AG09309 (cell line): ENCODE data around the gene TPX2.

Experiments used
- DNase-seq: peaks from one replicate; pipeline ENCODE4 v3.0.0-alpha.2; 2010; ENCODE audit warnings: low read depth
- H3K4me3 ChIP-seq: 2 replicates; pipeline ENCODE4 v1.5.1; 2011; ENCODE audit warnings: mild to moderate bottlenecking, low read depth, low read length, moderate library complexity; ENCODE audit not compliant: control insufficient read depth
- CTCF ChIP-seq: IDR thresholded peaks from 2 replicates; pipeline ENCODE4 v1.5.1; 2011; ENCODE audit warnings: mild to moderate bottlenecking, low read depth, low read length, inconsistent platforms; ENCODE audit not compliant: insufficient read depth, control insufficient read depth; ENCODE audit errors: missing control alignments

TPX2 gene

GRCh38 chr20:31707258-31707615, 31.9 kb upstream of the TPX2 start:
- DNase-seq = no peak
- no peak overlapping the region for H3K4me3 ChIP-seq
- TF ChIP-seq CTCF = no peak

DNA sequence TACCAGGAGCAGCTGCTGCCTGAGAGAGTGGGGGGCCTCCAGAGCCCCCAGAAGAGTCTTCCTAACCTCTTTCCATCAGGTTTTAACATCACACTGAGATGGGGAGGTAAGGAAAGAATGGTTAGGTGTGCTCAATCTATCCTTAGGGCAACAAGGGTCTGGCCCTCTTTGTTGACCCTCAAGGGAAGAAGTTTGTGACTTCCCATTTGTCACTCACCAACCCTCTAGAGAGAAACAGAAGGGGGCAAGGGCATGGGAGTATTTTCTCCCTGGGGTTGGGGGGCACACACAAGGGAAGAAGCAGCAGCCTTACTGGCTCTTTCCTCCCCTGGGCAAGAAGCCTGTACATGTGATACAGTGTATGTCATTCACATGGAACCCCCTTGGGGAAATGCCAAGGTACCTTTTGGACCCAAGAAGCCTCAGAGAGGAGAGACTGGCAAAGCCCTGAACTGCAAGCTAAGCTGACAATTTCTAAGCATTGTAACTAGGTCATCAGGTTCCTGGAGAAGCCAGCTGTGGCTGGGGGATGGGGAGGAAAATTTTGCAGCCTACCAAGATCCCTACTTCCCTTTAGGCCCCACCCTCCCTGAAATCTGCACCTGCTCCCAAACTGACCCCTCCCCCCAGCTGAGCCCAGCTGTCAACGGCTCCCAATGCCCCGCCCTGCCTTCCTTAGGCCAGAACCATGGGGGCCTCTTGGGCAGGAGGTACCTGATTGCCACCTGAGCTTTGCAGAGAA, 30.9 kb upstream of the TPX2 start:
- no peak for TF ChIP-seq CTCF
- no peak for DNase-seq
- H3K4me3 ChIP-seq = no peak overlapping the region

- no peak overlapping the region for H3K4me3 ChIP-seq
- no peak for TF ChIP-seq CTCF
- no peak for DNase-seq
These were observed 30.2 kb upstream of the TPX2 start for GRCh38 chr20:31708736-31709534.

DNA sequence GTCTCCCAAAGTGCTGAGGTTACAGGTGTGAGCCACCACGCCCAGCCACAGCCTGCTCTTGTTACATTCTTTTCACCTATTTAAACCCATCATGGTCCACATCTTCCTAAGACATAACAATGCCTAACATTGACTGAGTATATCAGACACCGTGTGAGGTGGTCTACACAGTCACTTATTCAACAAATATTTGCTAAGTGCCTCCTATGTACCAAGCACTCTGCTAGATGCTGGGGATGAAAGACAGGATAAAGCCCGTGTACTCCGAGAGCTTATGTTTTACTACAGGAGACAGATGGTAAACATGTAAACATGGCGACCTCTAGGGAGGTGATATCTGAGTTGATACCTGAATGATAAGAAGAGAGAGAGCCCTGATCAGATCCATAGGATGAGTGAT, 29.2 kb upstream of the TPX2 start:
- H3K4me3 ChIP-seq = no peak overlapping the region
- no peak for TF ChIP-seq CTCF
- DNase-seq = no peak

GRCh38 chr20:31710423-31711108, 28.5 kb upstream of the TPX2 start:
- no peak for DNase-seq
- no peak overlapping the region for H3K4me3 ChIP-seq
- no peak for TF ChIP-seq CTCF

DNA sequence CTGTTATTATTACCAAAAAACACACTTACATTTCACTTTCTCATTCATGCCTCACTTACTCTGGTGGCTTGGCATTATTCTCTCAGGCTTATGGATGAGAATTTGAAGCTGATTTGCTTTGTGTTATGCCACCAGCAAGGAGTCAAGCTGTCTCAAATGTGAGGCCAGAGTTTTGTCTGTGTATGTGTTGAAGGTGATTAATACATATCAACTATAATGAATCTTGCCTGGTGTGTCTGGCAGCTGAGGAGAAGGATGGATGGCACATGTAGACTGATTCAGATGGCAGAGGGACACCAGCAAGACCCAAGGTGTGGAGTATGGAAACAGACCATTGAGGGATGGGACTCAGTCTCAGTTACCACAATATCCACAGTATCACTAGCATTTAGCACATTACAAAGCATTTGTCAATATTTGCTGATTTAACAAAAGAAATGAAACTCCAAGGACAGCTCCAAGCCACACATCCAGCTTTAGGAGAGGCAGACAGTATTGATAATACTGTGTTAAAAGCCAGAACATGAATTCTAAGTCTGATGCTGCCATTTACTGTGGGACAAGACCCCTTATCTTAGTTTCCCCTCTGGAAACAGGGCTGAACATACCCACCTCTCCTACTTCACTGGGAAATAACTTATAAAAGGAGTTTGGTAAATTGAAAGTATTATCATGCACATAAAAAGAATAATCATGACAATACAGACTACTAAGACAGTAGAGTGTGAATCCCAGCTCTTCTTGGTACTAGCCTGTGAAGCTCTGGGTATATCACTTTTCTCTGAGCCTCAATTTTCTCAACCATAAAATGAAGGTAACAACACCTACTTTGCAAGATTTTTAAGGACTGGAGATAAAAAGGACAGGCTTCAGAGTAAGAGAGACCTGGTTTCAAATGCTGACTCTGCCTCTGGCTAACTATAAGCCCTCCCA, 27.6 kb upstream of the TPX2 start:
- DNase-seq = no peak
- no peak for TF ChIP-seq CTCF
- no peak overlapping the region for H3K4me3 ChIP-seq
